Body of pancreas (tissue), 4 donors: ENCODE measurements around the gene FSTL5.

Experiments
- CTCF ChIP-seq, 7 experiments: fragments of 450-650 bp in 4 of 7; fragments of 200-600 bp in 3 of 7; sonication (generic) in 3 of 7; IDR thresholded peaks; one replicate each; pipeline ENCODE4 v1.5.1; 2016 to 2019; ENCODE audit warnings: antibody characterized with exemption in 7 of 7
- POLR2A ChIP-seq, 3 donors: fragments of 450-650 bp; IDR thresholded peaks; one replicate each; pipeline ENCODE4 v1.6.1; 2016; ENCODE audit warnings: antibody characterized with exemption in 3 of 3, mild to moderate bottlenecking in 2 of 3

DNA sequence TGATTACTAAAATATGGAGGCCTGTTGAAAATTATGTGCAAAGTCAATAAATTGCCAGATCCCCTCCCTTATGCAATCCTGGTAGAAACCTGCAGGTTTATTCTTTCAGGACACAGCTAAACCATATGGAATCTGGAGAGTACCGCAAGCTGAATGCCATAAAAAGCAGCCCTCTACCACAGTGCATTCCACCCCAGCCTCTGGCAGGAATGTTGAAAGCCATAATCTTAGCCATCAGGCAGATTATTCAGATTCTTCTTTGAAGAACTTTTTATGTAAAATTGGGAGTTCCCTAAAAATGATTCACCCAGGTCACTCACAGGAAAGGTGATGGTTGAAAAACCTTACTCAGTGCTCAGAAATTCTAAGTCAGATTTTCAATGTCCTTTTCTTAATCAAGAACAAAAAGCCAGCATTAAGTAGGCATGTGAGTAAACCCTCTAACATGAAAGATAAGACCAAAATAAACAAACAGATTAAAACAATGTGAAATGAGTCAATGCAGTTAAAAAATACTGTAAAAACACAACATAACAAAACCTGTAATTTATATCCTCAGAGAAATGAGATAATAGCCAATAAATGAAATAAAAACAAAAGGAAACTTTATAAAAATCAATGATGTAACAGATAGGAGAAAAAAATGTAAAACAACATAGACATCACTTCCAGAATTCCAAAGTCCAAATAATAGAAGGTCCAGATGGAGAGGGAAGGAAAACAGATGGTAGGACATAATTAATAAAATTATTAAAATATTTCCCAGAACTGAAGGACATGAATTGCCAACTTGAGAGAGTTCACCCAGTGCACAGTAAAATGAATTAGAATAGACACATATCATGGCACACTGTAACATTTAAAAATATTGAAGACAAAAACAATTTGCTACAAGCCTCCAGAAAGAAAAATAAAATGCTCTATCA lies 226.9 kb downstream of the FSTL5 start:
- TF ChIP-seq CTCF (IDR thresholded peaks at IDR 0.05), result no peak
- TF ChIP-seq POLR2A (IDR thresholded peaks at IDR 0.05), result no peak
